GM12875 (cell line): ENCODE results near the gene IFI27.
"Not testable (repeated sequence)": the region's sequence is repeated elsewhere in the genome, so short reads cannot be mapped to it uniquely, and the experiment has no call there.

Source experiments
- H3K4me3 ChIP-seq: one replicate; pipeline ENCODE4 v1.5.1; 2011; ENCODE audit warnings: low read depth, low read length, control low read depth
- CTCF ChIP-seq: IDR thresholded peaks from 2 replicates; pipeline ENCODE4 v1.5.1; 2011; ENCODE audit warnings: low read depth, mild to moderate bottlenecking, control low read depth, inconsistent platforms, low read length, moderate library complexity, borderline replicate concordance; ENCODE audit not compliant: insufficient read depth

IFI27 gene

GRCh38 chr14:94153750-94154342 lies 43.3 kb downstream of the IFI27 start:
- no peak for TF ChIP-seq CTCF
- no peak overlapping the region for H3K4me3 ChIP-seq

- H3K4me3 ChIP-seq = not testable (repeated sequence)
These were observed 45.6 kb downstream of the IFI27 start for GRCh38 chr14:94156143-94156542.

- no peak for TF ChIP-seq CTCF
- no peak overlapping the region for H3K4me3 ChIP-seq
These were observed 46.7 kb downstream of the IFI27 start for GRCh38 chr14:94157197-94157596.

- no peak overlapping the region for H3K4me3 ChIP-seq
- no peak for TF ChIP-seq CTCF
These were observed 47.8 kb downstream of the IFI27 start for GRCh38 chr14:94158239-94158883.

- no peak overlapping the region for H3K4me3 ChIP-seq
- TF ChIP-seq CTCF = no peak
These were observed 50.5 kb downstream of the IFI27 start for GRCh38 chr14:94161058-94161457.

GRCh38 chr14:94161981-94162380 lies 51.4 kb downstream of the IFI27 start:
- TF ChIP-seq CTCF = no peak
- H3K4me3 ChIP-seq = no peak overlapping the region

GRCh38 chr14:94162466-94162865 lies 51.9 kb downstream of the IFI27 start:
- no peak for TF ChIP-seq CTCF
- no peak overlapping the region for H3K4me3 ChIP-seq
